ENCODE data around the gene STRN3.
"Not testable (repeated sequence)": the region's sequence is repeated elsewhere in the genome, so short reads cannot be mapped to it uniquely, and the experiment has no call there.

- TF ChIP-seq EZH2 (IDR thresholded peaks at IDR 0.05); POLR2AphosphoS5 (IDR thresholded peaks at IDR 0.05; ENCODE audit: borderline replicate concordance, low read depth, low read length): not testable (repeated sequence)
Observed at GRCh38 chr14:30969796-30970195, 56.4 kb downstream of the STRN3 start.
